Prostate gland (tissue), 2 donors: ENCODE results near the gene SGK2.

ENCODE experiments used
- CTCF ChIP-seq, 4 experiments: fragments of 200-600 bp in 2 of 4; fragments of 450-650 bp in 2 of 4; sonication (generic) in 2 of 4; IDR thresholded peaks; 1 replicate in 3 of 4; 2 replicates in 1 of 4; pipeline ENCODE4 v1.5.1; 2016 to 2019; ENCODE audit warnings: antibody characterized with exemption in 4 of 4, mild to moderate bottlenecking in 2 of 4, moderate library complexity in 2 of 4
- POLR2A ChIP-seq: fragments of 450-650 bp; IDR thresholded peaks from one replicate; pipeline ENCODE4 v1.6.1; 2016; ENCODE audit warnings: antibody characterized with exemption, mild to moderate bottlenecking
- POLR2AphosphoS5 ChIP-seq: sonication (generic); formaldehyde crosslinking; IDR thresholded peaks from one replicate; pipeline ENCODE4 v1.6.1; 2017; ENCODE audit warnings: antibody characterized with exemption

GRCh38 chr20:43567477-43567876, 8.7 kb downstream of the SGK2 start:
- TF ChIP-seq CTCF (IDR thresholded peaks at IDR 0.05): no peak
- TF ChIP-seq POLR2AphosphoS5: no peak
- TF ChIP-seq POLR2A: no peak
